Measurements from ENCODE around the gene ABCA4. TPM values are rescaled to one million over a fixed set of nuclear protein-coding genes. Genes with fewer than 3 reads are reported as not detected.

ABCA4 gene
- total and polyA plus RNA-seq, 7 donors = 0.14 to 1.1 (median 0.16) TPM; not detected in 2

DNA sequence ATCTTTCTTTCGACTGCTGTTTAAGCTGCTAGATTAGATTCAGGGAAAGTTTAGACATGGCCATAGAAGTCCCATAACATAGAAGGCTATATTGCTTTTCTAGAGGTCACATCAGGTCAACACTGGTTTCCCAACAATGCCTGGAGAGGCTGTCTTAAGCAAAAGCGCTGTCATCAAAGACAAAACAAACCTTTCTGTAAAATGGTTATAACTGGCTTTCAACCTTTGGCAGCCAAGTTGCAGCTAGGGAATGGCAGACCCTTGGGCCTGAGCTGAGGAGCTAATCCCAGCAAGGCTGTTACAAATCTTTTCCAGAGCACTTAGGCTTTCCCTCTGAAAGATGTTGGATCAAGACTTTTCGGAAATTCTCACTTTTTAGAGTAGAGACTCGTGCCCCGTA is 11.2 kb upstream of the ABCA4 start:
- H3K4me1 ChIP-seq = no peaks in the 10 kb centered on the region
- no peak overlapping the region for H3K4me3 ChIP-seq
- WGBS, 2 donors = 89 to 91% methylated on average over 5 of the region's 5 CpGs
- TF ChIP-seq POLR2A (IDR thresholded peaks at IDR 0.05) (no peak), POLR2AphosphoS5 (IDR thresholded peaks at IDR 0.05) (no peak), EP300 (IDR thresholded peaks at IDR 0.05) (no peak)
- TF ChIP-seq, protein P1, sequence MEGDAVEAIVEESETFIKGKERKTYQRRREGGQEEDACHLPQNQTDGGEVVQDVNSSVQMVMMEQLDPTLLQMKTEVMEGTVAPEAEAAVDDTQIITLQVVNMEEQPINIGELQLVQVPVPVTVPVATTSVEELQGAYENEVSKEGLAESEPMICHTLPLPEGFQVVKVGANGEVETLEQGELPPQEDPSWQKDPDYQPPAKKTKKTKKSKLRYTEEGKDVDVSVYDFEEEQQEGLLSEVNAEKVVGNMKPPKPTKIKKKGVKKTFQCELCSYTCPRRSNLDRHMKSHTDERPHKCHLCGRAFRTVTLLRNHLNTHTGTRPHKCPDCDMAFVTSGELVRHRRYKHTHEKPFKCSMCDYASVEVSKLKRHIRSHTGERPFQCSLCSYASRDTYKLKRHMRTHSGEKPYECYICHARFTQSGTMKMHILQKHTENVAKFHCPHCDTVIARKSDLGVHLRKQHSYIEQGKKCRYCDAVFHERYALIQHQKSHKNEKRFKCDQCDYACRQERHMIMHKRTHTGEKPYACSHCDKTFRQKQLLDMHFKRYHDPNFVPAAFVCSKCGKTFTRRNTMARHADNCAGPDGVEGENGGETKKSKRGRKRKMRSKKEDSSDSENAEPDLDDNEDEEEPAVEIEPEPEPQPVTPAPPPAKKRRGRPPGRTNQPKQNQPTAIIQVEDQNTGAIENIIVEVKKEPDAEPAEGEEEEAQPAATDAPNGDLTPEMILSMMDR (IDR thresholded peaks at IDR 0.05) = no peak
- no peaks in the 10 kb centered on the region for H3K36me3 ChIP-seq
- peaks cover 0 to 2% (median under 1%) of the 10 kb centered on the region in 4 donors for H3K9me3 ChIP-seq
- DNase-seq = no peak
- intact Hi-C loops (cut with DNase I) = no loop called here
- no peaks in the 10 kb centered on the region for H3K27me3 ChIP-seq
- H3K27ac ChIP-seq = no peak overlapping the region

GRCh38 chr1:94130851-94131595 is 10.1 kb upstream of the ABCA4 start:
- no peaks in the 10 kb centered on the region for H3K4me1 ChIP-seq
- H3K4me3 ChIP-seq = no peak overlapping the region
- H3K9me3 ChIP-seq = peaks cover 0 to 2% (median under 1%) of the 10 kb centered on the region in 4 donors
- DNase-seq = no peak
- no peak overlapping the region for H3K27ac ChIP-seq
- 79% methylated on average over 8 of the region's 8 CpGs for WGBS, 2 donors
- intact Hi-C loops (cut with DNase I) = no loop called here
- TF ChIP-seq, protein P1 (IDR thresholded peaks at IDR 0.05) = no peak
- no peak for TF ChIP-seq EP300 (IDR thresholded peaks at IDR 0.05)
- no peak for TF ChIP-seq POLR2AphosphoS5 (IDR thresholded peaks at IDR 0.05)
- TF ChIP-seq POLR2A (IDR thresholded peaks at IDR 0.05) = no peak
- H3K36me3 ChIP-seq = no peaks in the 10 kb centered on the region
- H3K27me3 ChIP-seq = no peaks in the 10 kb centered on the region

GRCh38 chr1:94126651-94127050 is 5.7 kb upstream of the ABCA4 start:
- TF ChIP-seq, protein P1 (IDR thresholded peaks at IDR 0.05) = no peak
- Histone ChIP-seq H3K27me3 (no peaks in the 10 kb centered on the region), H3K4me3 (no peak overlapping the region), H3K36me3 (no peaks in the 10 kb centered on the region), H3K27ac (no peak overlapping the region), H3K9me3 (no peaks in the 10 kb centered on the region), H3K4me1 (no peaks in the 10 kb centered on the region)
- DNase-seq = no peak
- intact Hi-C loops (cut with DNase I) = no loop called here
- WGBS, 2 donors = 83 to 84% methylated on average over 3 of the region's 3 CpGs

- Histone ChIP-seq H3K9me3 (no peaks in the 10 kb centered on the region), H3K4me1 (no peaks in the 10 kb centered on the region), H3K36me3 (no peaks in the 10 kb centered on the region), H3K4me3 (no peak overlapping the region), H3K27ac (no peak overlapping the region), H3K27me3 (no peaks in the 10 kb centered on the region)
- intact Hi-C loops (cut with DNase I) = no loop called here
- no peak for TF ChIP-seq EP300 (IDR thresholded peaks at IDR 0.05)
- no peak for TF ChIP-seq POLR2A (IDR thresholded peaks at IDR 0.05)
- TF ChIP-seq POLR2AphosphoS5 (IDR thresholded peaks at IDR 0.05) = no peak
- TF ChIP-seq, protein P1 (IDR thresholded peaks at IDR 0.05) = no peak
- no peak for DNase-seq
- 47 to 65% methylated on average over 6 of the region's 6 CpGs for WGBS, 2 donors
Measured at GRCh38 chr1:94125551-94126514, 4.9 kb upstream of the ABCA4 start.
